Type B pancreatic cell (in vitro differentiated cells): ENCODE measurements around the gene ERC1. TPM values are rescaled to one million over a fixed set of nuclear protein-coding genes. Genes with fewer than 3 reads are reported as not detected.

Experiments
- DNase-seq: peaks from one replicate; pipeline ENCODE4 v3.0.0; 2021; ENCODE audit warnings: mixed read lengths; ENCODE audit not compliant: unreplicated experiment; ENCODE audit errors: extremely low spot score
- H3K27ac Mint-ChIP-seq: 2 replicates; pipeline ENCODE4 v1.8.0; 2021; ENCODE audit warnings: mild to moderate bottlenecking, mixed read lengths
- H3K27me3 Mint-ChIP-seq: 2 replicates; pipeline ENCODE4 v1.8.0; 2021; ENCODE audit warnings: mixed read lengths
- H3K36me3 Mint-ChIP-seq: 2 replicates; pipeline ENCODE4 v1.8.0; 2021; ENCODE audit warnings: mixed read lengths
- H3K4me1 Mint-ChIP-seq: one replicate; pipeline ENCODE4 v1.8.0; 2021; ENCODE audit warnings: mixed read lengths; ENCODE audit not compliant: unreplicated experiment
- H3K4me3 Mint-ChIP-seq: 2 replicates; pipeline ENCODE4 v1.8.0; 2021; ENCODE audit warnings: mild to moderate bottlenecking, mixed read lengths
- H3K9me3 Mint-ChIP-seq: 2 replicates; pipeline ENCODE4 v1.8.0; 2021; ENCODE audit warnings: mixed read lengths
- CTCF ChIP-seq: fragments of 200-600 bp; sonication (generic); conservative IDR thresholded peaks from 2 replicates; pipeline ENCODE4 v1.5.0; 2021; ENCODE audit warnings: antibody characterized with exemption, mild to moderate bottlenecking
- total RNA-seq: library from RNA; stranded (reverse); gene quantifications from 2 replicates; pipeline ENCODE4 v1.2.1, GENCODE V29; 2021; ENCODE audit warnings: low replicate concordance

ERC1 gene
- total RNA-seq, 1 donor from 2014 or later, result 62.8 TPM

DNA sequence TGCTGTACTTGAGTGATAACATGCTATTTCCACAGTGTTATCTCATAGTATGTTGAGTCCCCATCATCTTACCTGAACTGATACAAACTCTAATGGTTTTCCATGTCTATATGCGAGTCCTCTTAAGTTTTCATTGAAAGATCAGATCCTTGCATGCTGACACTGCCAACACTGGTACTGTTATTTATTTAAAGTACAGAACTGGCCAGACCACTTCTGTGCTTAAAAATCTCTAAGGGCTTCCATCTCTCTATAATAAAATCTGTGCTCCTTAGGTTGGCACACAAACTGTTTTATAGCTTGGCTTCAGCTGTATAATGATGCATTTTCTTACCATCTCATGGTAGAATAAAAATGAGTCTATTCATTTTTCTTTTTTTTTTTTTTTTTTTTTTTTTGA is 188.1 kb downstream of the ERC1 start:
- H3K27ac Mint-ChIP-seq, result no peak overlapping the region
- no peaks in the 10 kb centered on the region for H3K27me3 Mint-ChIP-seq
- peaks cover 11% of the 10 kb centered on the region for H3K9me3 Mint-ChIP-seq
- DNase-seq, result no peak
- H3K4me1 Mint-ChIP-seq, result peaks cover 5% of the 10 kb centered on the region
- H3K4me3 Mint-ChIP-seq, result no peak overlapping the region
- TF ChIP-seq CTCF, result no peak
- peaks cover 50% of the 10 kb centered on the region for H3K36me3 Mint-ChIP-seq

DNA sequence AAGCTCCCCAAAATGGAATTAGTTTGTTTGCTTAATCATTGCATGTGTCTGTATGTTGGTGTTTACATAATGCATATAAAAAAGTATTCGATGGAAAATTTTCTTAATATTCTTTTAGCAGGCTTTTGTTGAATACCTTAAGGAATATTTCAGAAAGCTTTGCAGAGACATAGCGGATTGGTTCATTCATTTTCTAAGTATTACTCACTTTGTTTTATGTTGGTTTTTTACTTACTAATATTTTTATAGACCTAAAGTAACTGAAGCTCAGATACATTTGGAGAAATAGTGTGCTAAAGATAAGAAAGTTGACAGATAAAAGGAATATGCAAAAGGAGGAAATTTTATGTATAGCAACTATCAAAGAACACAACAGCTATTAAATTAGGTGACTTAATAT is 191.0 kb downstream of the ERC1 start:
- no peak overlapping the region for H3K27ac Mint-ChIP-seq
- no peak overlapping the region for H3K4me3 Mint-ChIP-seq
- no peaks in the 10 kb centered on the region for H3K27me3 Mint-ChIP-seq
- H3K36me3 Mint-ChIP-seq, result peaks cover 52% of the 10 kb centered on the region
- DNase-seq, result no peak
- no peak for TF ChIP-seq CTCF
- H3K4me1 Mint-ChIP-seq, result no peaks in the 10 kb centered on the region
- H3K9me3 Mint-ChIP-seq, result peaks cover 6% of the 10 kb centered on the region

GRCh38 chr12:1184402-1184801 is 193.4 kb downstream of the ERC1 start:
- Mint-ChIP-seq H3K27ac (no peak overlapping the region), H3K4me1 (no peaks in the 10 kb centered on the region), H3K27me3 (no peaks in the 10 kb centered on the region), H3K9me3 (peaks cover 6% of the 10 kb centered on the region), H3K36me3 (peaks cover 51% of the 10 kb centered on the region), H3K4me3 (no peak overlapping the region)
- no peak for TF ChIP-seq CTCF
- no peak for DNase-seq

GRCh38 chr12:1185460-1186182 is 194.6 kb downstream of the ERC1 start:
- DNase-seq, result no peak
- no peak overlapping the region for H3K27ac Mint-ChIP-seq
- no peaks in the 10 kb centered on the region for H3K4me1 Mint-ChIP-seq
- TF ChIP-seq CTCF, result no peak
- H3K9me3 Mint-ChIP-seq, result no peaks in the 10 kb centered on the region
- H3K36me3 Mint-ChIP-seq, result peaks cover 52% of the 10 kb centered on the region
- no peaks in the 10 kb centered on the region for H3K27me3 Mint-ChIP-seq
- no peak overlapping the region for H3K4me3 Mint-ChIP-seq

DNA sequence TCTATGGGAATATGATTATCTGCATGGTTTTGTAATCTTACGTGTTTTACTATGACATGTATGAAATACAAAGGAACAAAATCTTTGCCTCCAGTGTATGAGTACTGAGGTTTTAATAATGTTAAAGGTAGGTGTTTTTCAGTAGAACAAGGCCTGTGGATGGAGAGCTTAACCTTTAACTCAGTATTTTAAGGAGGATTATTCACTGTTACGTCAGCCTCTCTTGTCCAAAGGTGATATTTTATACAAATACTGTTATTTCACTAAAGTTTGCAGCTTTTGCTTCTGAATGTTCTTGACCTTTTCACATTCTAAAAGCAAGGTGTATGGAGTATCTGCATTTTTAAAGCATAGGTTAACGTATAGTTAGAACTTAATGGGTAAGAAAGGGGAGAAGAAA is 195.3 kb downstream of the ERC1 start:
- no peak overlapping the region for H3K4me3 Mint-ChIP-seq
- TF ChIP-seq CTCF, result no peak
- H3K27ac Mint-ChIP-seq, result no peak overlapping the region
- no peak for DNase-seq
- no peaks in the 10 kb centered on the region for H3K9me3 Mint-ChIP-seq
- peaks cover 49% of the 10 kb centered on the region for H3K36me3 Mint-ChIP-seq
- H3K27me3 Mint-ChIP-seq, result no peaks in the 10 kb centered on the region
- no peaks in the 10 kb centered on the region for H3K4me1 Mint-ChIP-seq

GRCh38 chr12:1188016-1188415 is 197.0 kb downstream of the ERC1 start:
- Mint-ChIP-seq H3K36me3 (peaks cover 55% of the 10 kb centered on the region), H3K4me3 (no peak overlapping the region), H3K27me3 (no peaks in the 10 kb centered on the region), H3K4me1 (no peaks in the 10 kb centered on the region), H3K9me3 (no peaks in the 10 kb centered on the region), H3K27ac (no peak overlapping the region)
- no peak for TF ChIP-seq CTCF
- no peak for DNase-seq
